ENCODE results near the gene MVK.

MVK gene

DNA sequence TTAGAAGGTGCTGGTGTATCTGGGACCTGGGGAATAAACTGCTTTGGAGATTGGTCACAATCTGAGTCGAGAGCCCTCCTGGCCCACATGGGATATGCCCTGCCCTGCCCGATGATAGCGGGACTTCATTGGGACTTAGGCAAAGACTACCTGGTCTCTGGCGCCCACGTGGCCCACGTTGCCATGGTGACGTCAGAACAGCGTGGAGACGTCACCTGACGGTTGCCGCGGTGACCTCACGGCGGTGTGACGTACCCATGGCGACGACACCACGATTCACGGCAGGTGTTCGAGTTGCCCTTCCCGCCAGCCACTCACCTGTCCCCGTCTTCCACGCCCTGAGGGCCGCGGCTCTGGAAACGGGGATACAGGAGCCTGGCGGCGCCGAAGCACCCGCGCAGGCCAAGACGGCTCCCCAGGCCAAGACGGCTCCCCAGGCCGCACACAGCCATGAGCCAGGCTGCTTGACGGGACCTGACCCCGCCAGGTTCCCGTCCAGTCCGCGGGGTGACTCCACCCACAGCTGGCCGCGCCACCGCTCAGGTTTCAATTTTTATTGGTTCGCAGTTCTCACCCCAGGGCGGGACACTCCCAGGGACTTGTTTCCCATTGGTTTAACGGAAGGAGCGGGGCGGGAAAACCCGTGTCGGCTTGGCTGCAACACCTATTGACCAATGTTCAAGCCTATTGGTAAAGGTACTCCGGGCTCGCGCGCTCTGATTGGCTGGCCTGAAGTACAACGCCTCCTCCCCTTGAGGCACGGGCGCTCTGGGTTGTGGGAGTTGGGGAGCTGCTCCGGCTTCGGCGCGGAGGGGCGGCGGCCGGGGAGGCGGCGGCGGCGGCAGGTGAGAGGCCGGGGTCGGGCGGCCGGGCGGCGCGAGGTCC lies at the start of gene MVK, which contains the start of gene MMAB:
TSS of gene MVK (plus strand) at position 766 of the 885 bp plus-strand sequence. CDS start 1,029 bp downstream, outside the sequence.
TSS of gene MMAB (minus strand) at position 476 of the 885 bp plus-strand sequence. CDS start at position 452, 24 bp downstream.
- peak within 1 kb of the TSS; percentile 77 to 81 for H3K4me3 ChIP-seq (ENCODE audit: low read depth in 1 of 2, low read length in 1 of 2)
- H3K27me3 ChIP-seq = no peaks in the 10 kb centered on the region
- TF ChIP-seq, protein P1, sequence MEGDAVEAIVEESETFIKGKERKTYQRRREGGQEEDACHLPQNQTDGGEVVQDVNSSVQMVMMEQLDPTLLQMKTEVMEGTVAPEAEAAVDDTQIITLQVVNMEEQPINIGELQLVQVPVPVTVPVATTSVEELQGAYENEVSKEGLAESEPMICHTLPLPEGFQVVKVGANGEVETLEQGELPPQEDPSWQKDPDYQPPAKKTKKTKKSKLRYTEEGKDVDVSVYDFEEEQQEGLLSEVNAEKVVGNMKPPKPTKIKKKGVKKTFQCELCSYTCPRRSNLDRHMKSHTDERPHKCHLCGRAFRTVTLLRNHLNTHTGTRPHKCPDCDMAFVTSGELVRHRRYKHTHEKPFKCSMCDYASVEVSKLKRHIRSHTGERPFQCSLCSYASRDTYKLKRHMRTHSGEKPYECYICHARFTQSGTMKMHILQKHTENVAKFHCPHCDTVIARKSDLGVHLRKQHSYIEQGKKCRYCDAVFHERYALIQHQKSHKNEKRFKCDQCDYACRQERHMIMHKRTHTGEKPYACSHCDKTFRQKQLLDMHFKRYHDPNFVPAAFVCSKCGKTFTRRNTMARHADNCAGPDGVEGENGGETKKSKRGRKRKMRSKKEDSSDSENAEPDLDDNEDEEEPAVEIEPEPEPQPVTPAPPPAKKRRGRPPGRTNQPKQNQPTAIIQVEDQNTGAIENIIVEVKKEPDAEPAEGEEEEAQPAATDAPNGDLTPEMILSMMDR (IDR thresholded peaks at IDR 0.05) = peak; percentile 53
- peaks cover 18 to 20% of the 10 kb centered on the region in 2 experiments for H3K4me1 ChIP-seq (ENCODE audit: control insufficient read depth in 1 of 2, insufficient read depth in 1 of 2, low read depth in 1 of 2, low read length in 1 of 2)
- peaks cover 19% of the 10 kb centered on the region for H3K36me3 ChIP-seq
- H3K27ac ChIP-seq = peak within 1 kb of the TSS; percentile 81
- H3K9me3 ChIP-seq = no peaks in the 10 kb centered on the region

DNA sequence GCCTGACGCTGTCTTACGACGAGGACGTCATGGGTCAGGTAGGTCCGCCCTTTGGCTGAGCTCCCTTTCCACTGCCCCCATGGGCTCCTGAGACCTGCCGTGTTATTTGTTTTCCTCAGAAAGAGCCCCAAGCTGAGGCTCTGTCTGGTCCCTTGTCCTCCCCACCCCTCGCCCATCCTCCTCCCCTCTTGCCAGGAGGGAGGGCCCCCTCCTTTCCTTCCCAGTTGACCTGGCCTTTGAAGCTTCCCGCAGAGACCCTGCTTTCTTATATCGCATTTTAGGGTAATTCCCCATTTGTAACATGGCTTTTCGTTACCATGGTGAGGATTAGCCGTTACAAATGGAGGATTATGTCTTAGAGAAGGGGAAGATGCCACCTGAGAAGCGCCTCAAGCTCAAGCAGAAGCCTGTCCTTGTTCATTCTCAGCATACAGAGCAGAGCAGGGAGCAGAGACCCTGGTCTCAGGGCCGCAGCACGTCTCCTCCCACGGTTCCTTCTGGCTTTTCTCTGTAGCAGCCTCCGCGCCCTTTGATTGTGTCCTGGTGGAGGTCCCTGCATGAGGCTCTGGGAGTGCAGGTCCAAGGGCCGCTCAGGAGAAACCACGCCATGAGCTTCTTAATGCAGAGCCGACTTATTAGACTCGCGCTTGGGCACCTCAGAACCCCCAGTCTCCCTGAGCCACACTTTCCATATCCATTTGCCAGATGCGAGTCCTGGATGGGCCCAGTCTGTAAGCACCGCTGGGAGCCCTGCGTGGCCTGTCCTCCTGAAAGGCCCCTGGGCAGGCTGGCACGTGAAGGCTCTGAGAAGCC lies 48.9 kb upstream of the MVK start:
- no peaks in the 10 kb centered on the region for H3K4me1 ChIP-seq (ENCODE audit: control insufficient read depth in 1 of 2, insufficient read depth in 1 of 2, low read depth in 1 of 2, low read length in 1 of 2)
- H3K9me3 ChIP-seq = no peaks in the 10 kb centered on the region
- H3K27ac ChIP-seq = no peak overlapping the region
- TF ChIP-seq, protein P1 (IDR thresholded peaks at IDR 0.05) = no peak
- H3K27me3 ChIP-seq = no peaks in the 10 kb centered on the region
- no peak overlapping the region for H3K4me3 ChIP-seq (ENCODE audit: low read depth in 1 of 2, low read length in 1 of 2)
- peaks cover 97% of the 10 kb centered on the region for H3K36me3 ChIP-seq

DNA sequence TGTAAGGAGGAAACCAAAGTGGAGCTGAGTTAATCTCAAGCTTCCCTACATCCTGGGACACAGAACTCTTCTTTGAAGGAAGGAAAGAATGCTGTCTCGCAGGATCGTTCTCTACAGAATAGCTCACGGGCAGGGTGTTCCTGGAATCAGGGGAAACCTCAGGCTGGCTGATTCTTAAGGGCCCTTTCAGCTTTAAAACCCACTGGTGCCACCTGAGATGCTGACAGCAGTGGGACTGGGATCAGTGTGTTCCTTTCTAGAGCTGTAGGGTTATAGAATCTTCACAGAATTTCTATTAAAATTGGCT lies 48.4 kb upstream of the MVK start:
- Histone ChIP-seq H3K4me1 (ENCODE audit: control insufficient read depth in 1 of 2, insufficient read depth in 1 of 2, low read depth in 1 of 2, low read length in 1 of 2) (no peaks in the 10 kb centered on the region), H3K4me3 (ENCODE audit: low read depth in 1 of 2, low read length in 1 of 2) (no peak overlapping the region), H3K27ac (no peak overlapping the region), H3K36me3 (peaks cover 97% of the 10 kb centered on the region), H3K27me3 (no peaks in the 10 kb centered on the region), H3K9me3 (no peaks in the 10 kb centered on the region)
- TF ChIP-seq, protein P1 (IDR thresholded peaks at IDR 0.05) = no peak

DNA sequence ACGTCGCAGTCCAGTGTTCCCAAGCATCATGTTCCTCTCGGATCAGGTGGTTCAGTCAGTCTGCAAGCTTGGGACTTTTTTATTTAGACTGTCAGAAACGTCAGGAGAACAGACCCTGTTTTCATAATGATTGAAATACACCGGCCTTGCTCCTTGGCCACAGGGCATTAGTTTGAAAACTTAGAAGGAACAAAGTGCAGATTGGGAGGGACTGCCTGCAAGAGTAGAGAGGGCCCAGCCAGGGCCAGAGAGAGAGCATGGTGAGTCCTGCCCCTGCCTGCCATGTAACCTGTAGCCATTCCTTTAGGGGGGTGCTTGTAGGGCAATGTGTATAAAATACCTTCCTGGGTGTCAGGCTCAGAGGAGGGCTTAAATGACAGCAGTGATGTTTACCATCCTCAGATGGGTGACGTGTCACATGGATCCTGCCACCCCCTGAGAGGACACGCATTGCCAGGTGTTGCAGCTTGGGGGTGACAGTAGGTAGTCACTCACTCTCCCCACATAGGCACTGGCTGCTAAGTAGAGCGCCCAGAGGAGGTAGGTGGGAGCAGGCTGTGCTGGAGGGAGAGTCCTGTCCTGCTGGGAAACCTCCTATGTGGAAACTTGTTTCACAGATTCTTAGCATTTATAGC lies 46.0 kb upstream of the MVK start:
- Histone ChIP-seq H3K27me3 (no peaks in the 10 kb centered on the region), H3K4me1 (ENCODE audit: control insufficient read depth in 1 of 2, insufficient read depth in 1 of 2, low read depth in 1 of 2, low read length in 1 of 2) (no peaks in the 10 kb centered on the region), H3K4me3 (ENCODE audit: low read depth in 1 of 2, low read length in 1 of 2) (no peak overlapping the region), H3K9me3 (no peaks in the 10 kb centered on the region), H3K27ac (no peak overlapping the region), H3K36me3 (peaks cover 96% of the 10 kb centered on the region)
- TF ChIP-seq, protein P1 (IDR thresholded peaks at IDR 0.05) = no peak

All from neutrophil (primary cell).